B cell (primary cell): ENCODE data around the gene TM9SF4. TPM values are rescaled to one million over a fixed set of nuclear protein-coding genes. Genes with fewer than 3 reads are reported as not detected.
"Not testable (repeated sequence)": the region's sequence is repeated elsewhere in the genome, so short reads cannot be mapped to it uniquely, and the experiment has no call there.

Experiments
- ATAC-seq: fragments of 200-7000 bp; cut with Tn5 transposase; one replicate; pipeline ENCODE4 v1.10.0; 2021; ENCODE audit warnings: low read depth, mild to moderate bottlenecking, moderate number of reproducible peaks, moderate library complexity
- CTCF ChIA-PET: fragments of 350-600 bp; sonication (Branson Sonifier 250); formaldehyde crosslinking; loops from one replicate; lab custom pipeline; 2021; ENCODE audit warnings: antibody characterized with exemption, inconsistent platforms; lab: Charles Lee
- POLR2A ChIA-PET: fragments of 350-600 bp; sonication (Branson Sonifier 250); formaldehyde crosslinking; loops from one replicate; lab custom pipeline; 2021; ENCODE audit warnings: antibody characterized with exemption; lab: Charles Lee
- DNase-seq: peaks from one replicate; pipeline ENCODE4 v3.0.0; 2013
- H2AFZ ChIP-seq: 2 replicates; pipeline ENCODE4 v1.6.1; 2012; ENCODE audit warnings: mild to moderate bottlenecking, low read depth, low read length; ENCODE audit not compliant: insufficient read depth, poor library complexity, severe bottlenecking
- H3K27ac ChIP-seq, 2 donors: 1 replicate in 1 of 2; 2 replicates in 1 of 2; pipeline ENCODE4 v1.5.1; 2012 to 2013; ENCODE audit warnings: low read length in 2 of 2, mild to moderate bottlenecking in 2 of 2, moderate library complexity in 1 of 2
- H3K27me3 ChIP-seq, 4 experiments: fragments of 200-600 bp in 1 of 4; sonication (generic) in 1 of 4; replicated peaks in 1 of 4; 1 replicate in 2 of 4; 2 replicates in 2 of 4; pipeline versions ENCODE4 v1.6.1 to v1.7.0; 2013 to 2016; ENCODE audit warnings: low read length in 3 of 4, mild to moderate bottlenecking in 2 of 4, mixed read lengths in 1 of 4, moderate library complexity in 1 of 4; ENCODE audit not compliant: insufficient read depth in 4 of 4, control insufficient read depth in 3 of 4; ENCODE audit errors: control extremely low read depth in 1 of 4
- H3K36me3 ChIP-seq, 2 experiments: replicated peaks in 1 of 2; 1 replicate in 1 of 2; 2 replicates in 1 of 2; pipeline versions ENCODE4 v1.6.1 to v1.7.1; 2013; ENCODE audit warnings: low read length in 1 of 2; ENCODE audit not compliant: insufficient read depth in 2 of 2, control insufficient read depth in 1 of 2; ENCODE audit errors: control extremely low read depth in 1 of 2, extremely low read depth in 1 of 2
- H3K4me1 ChIP-seq, 2 donors: fragments of 200-600 bp in 1 of 2; sonication (generic) in 1 of 2; 1 replicate in 1 of 2; 2 replicates in 1 of 2; pipeline versions ENCODE4 v1.5.1 to v1.6.1; 2013 to 2017; ENCODE audit warnings: low read length in 2 of 2; ENCODE audit not compliant: control insufficient read depth in 2 of 2, insufficient read depth in 2 of 2
- H3K4me2 ChIP-seq: replicated peaks from 2 replicates; pipeline ENCODE3; 2012; ENCODE audit warnings: mild to moderate bottlenecking, low read depth, low read length; ENCODE audit not compliant: poor library complexity, severe bottlenecking
- H3K4me3 ChIP-seq, 5 experiments: fragments of 200-600 bp in 1 of 5; sonication (generic) in 1 of 5; 1 replicate in 3 of 5; 2 replicates in 2 of 5; pipeline versions ENCODE4 v1.5.1 to v1.7.0; 2011 to 2016; ENCODE audit warnings: low read length in 4 of 5, mild to moderate bottlenecking in 4 of 5, low read depth in 2 of 5, control low read depth in 1 of 5, moderate library complexity in 1 of 5; ENCODE audit not compliant: insufficient read depth in 1 of 5; ENCODE audit errors: control extremely low read depth in 1 of 5, extremely low read depth in 1 of 5
- H3K79me2 ChIP-seq: fragments of 200-600 bp; sonication (generic); one replicate; pipeline ENCODE4 v1.6.0; 2016; ENCODE audit warnings: low read length; ENCODE audit not compliant: control insufficient read depth, insufficient read depth
- H3K9ac ChIP-seq: fragments of 200-600 bp; sonication (generic); 2 replicates; pipeline ENCODE4 v1.6.1; 2017; ENCODE audit warnings: mild to moderate bottlenecking, low read length, moderate library complexity
- H3K9me3 ChIP-seq, 3 donors: one replicate each; pipeline versions ENCODE4 v1.6.1 to v1.7.1; 2013; ENCODE audit warnings: low read length in 2 of 3; ENCODE audit not compliant: control insufficient read depth in 2 of 3, insufficient read depth in 1 of 3; ENCODE audit errors: control extremely low read depth in 1 of 3
- H4K20me1 ChIP-seq: 2 replicates; pipeline ENCODE4 v1.6.0; 2012; ENCODE audit warnings: mild to moderate bottlenecking, low read length; ENCODE audit not compliant: insufficient read depth, control insufficient read depth, poor library complexity, severe bottlenecking
- H3K27ac Mint-ChIP-seq: one replicate; pipeline ENCODE4 v1.8.0; 2021; ENCODE audit warnings: mixed read lengths
- H3K27me3 Mint-ChIP-seq: one replicate; pipeline ENCODE4 v1.8.0; 2021; ENCODE audit warnings: mixed read lengths
- H3K4me1 Mint-ChIP-seq: one replicate; pipeline ENCODE4 v1.8.0; 2021; ENCODE audit warnings: mixed read lengths
- H3K4me3 Mint-ChIP-seq: one replicate; pipeline ENCODE4 v1.8.0; 2021; ENCODE audit warnings: mixed read lengths
- H3K9me3 Mint-ChIP-seq: one replicate; pipeline ENCODE4 v1.8.0; 2022; ENCODE audit warnings: mixed read lengths; ENCODE audit not compliant: insufficient read depth
- CTCF ChIP-seq: fragments of 200-600 bp; IDR thresholded peaks from one replicate; pipeline ENCODE4 v1.8.0; 2022; ENCODE audit warnings: antibody characterized with exemption, mild to moderate bottlenecking
- EZH2 ChIP-seq: IDR thresholded peaks from 2 replicates; pipeline ENCODE4 v1.6.1; 2012; ENCODE audit warnings: borderline replicate concordance, low read depth, mild to moderate bottlenecking, moderate library complexity, low read length; ENCODE audit not compliant: insufficient read depth, poor library complexity, severe bottlenecking
- WGBS: methylation state at CpG from one replicate; pipeline ENCODE4 v1.1.5; 2013; ENCODE audit warnings: missing lambda C conversion rate; ENCODE audit not compliant: insufficient coverage; 5-methylcytosine and 5-hydroxymethylcytosine counted together
- intact Hi-C: fragments of 100-400 bp; cut with micrococcal nuclease; formaldehyde crosslinking; loops from one replicate; pipeline ENCODE4 v1.10.0; 2022
- polyA plus RNA-seq: library from polyadenylated mRNA; depleted of rRNA; stranded (reverse); fragments of >200 nt; gene quantifications from 2 replicates; pipeline ENCODE4 v1.2.3, GENCODE V29; 2012
- total RNA-seq, 2 donors: library from RNA; stranded (reverse); fragments of 120-200 nt in 1 of 2; gene quantifications; 1 replicate in 1 of 2; 2 replicates in 1 of 2; pipeline versions ENCODE4 v1.2.3 to v1.2.4, GENCODE V29; 2013 to 2022

TM9SF4 gene
- total and polyA plus RNA-seq, 2 donors (not counting 1 experiment from before 2014, with no cell fraction given) = 23.5 to 53.8 TPM

- TF ChIP-seq CTCF (no peak), EZH2 (no peak)
- Mint-ChIP-seq H3K4me3 (no peak overlapping the region), H3K9me3 (no peaks in the 10 kb centered on the region), H3K4me1 (no peaks in the 10 kb centered on the region), H3K27me3 (no peaks in the 10 kb centered on the region), H3K27ac (no peak overlapping the region)
- Histone ChIP-seq H3K4me3 (no peak overlapping the region), H3K27ac (no peak overlapping the region), H4K20me1 (no peaks in the 10 kb centered on the region), H3K36me3 (peaks cover 0 to 23% of the 10 kb centered on the region in 2 experiments), H3K4me2 (no peak overlapping the region), H3K79me2 (no peaks in the 10 kb centered on the region), H2AFZ (no peak overlapping the region), H3K9ac (no peak overlapping the region), H3K27me3 (no peaks in the 10 kb centered on the region), H3K4me1 (no peaks in the 10 kb centered on the region), H3K9me3 (no peaks in the 10 kb centered on the region)
- DNase-seq (no peak), ATAC-seq (no peak)
- POLR2A ChIA-PET = interaction anchor here (0.6 kb wide), 1 partner anchor 461 kb away, joined by 5 read pairs; no protein-coding TSS in a partner anchor
- intact Hi-C loops = no loop called here
- WGBS = 100% methylated on average over 1 of the region's 4 CpGs
- CTCF ChIA-PET = no interaction called here
Measured at GRCh38 chr20:32167552-32167951, 58.0 kb downstream of the TM9SF4 start.

DNA sequence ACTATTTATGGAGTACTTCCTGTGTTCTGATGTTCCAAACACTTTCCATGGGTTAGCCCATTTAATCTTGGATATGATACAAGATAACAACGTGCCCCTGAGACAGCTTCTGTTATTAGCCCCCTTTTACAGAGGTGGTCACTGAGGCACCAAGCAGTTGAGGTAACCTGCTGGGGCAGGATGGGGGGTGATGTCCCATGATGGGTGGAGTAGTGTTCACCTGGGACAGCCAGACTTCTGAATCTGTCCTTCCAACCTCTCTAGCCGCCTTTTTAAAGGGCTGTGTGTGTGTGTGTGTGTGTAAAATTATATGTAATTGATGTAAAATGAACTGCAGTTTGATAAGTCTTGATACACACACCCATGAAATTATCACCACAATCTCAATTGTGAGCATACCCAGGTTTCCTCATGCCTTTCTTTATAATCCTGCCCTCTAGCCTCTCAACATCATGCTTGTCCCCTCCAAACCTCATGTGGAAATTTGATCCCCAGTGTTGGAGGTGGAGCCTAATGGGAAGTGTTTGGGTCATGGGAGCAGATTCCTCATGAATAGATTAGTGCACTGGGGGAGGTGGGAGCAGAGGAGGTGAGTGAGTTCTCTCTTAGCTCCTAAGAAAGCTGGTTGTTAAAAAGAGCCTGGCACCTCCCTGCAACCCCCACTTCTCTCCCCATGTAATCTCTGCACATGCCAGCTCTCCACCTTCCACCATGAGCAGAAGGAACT, 58.8 kb downstream of the TM9SF4 start:
- no peak overlapping the region for H3K4me3 ChIP-seq
- intact Hi-C loops = no loop called here
- Mint-ChIP-seq H3K9me3 (no peaks in the 10 kb centered on the region), H3K27me3 (no peaks in the 10 kb centered on the region), H3K4me1 (no peaks in the 10 kb centered on the region), H3K4me3 (no peak overlapping the region), H3K27ac (no peak overlapping the region)
- no peak overlapping the region for H2AFZ ChIP-seq
- ChIA-PET POLR2A (interaction anchor here (0.6 kb wide), 1 partner anchor 460 kb away, joined by 5 read pairs; no protein-coding TSS in a partner anchor), CTCF (no interaction called here)
- H4K20me1 ChIP-seq = no peaks in the 10 kb centered on the region
- H3K4me1 ChIP-seq = no peaks in the 10 kb centered on the region
- DNase-seq (no peak), ATAC-seq (no peak)
- no peak overlapping the region for H3K27ac ChIP-seq
- peaks cover 0 to 19% of the 10 kb centered on the region in 2 experiments for H3K36me3 ChIP-seq
- H3K27me3 ChIP-seq = no peaks in the 10 kb centered on the region
- no peaks in the 10 kb centered on the region for H3K79me2 ChIP-seq
- TF ChIP-seq EZH2 (no peak), CTCF (no peak)
- H3K4me2 ChIP-seq = no peak overlapping the region
- H3K9me3 ChIP-seq = no peaks in the 10 kb centered on the region
- no peak overlapping the region for H3K9ac ChIP-seq
- 80% methylated on average over 1 of the region's 2 CpGs for WGBS

DNA sequence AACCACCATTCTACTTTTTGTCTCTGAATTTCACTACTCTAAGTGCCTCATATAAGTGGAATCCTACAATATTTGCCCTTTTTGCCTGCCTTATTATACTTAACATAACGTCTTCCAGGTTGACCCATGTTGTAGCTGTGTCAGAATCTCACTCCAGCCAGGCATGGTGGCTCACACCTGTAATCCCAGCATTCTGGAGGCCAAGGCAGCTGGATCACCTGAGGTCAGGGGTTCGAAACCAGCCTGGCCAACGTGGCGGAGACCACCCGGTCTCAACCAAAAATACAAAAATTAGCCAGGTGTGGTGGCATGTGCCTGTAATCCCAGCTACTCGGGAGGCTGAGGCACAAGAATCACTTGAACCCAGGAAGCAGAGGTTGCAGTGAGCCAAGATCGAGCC, 68.2 kb downstream of the TM9SF4 start:
- H3K4me3 Mint-ChIP-seq, H3K27me3 ChIP-seq, H3K9ac ChIP-seq, CTCF ChIA-PET, H3K4me1 Mint-ChIP-seq, H3K79me2 ChIP-seq, H3K36me3 ChIP-seq, intact Hi-C loops, H3K9me3 ChIP-seq, ATAC-seq, H3K27ac Mint-ChIP-seq, DNase-seq, POLR2A ChIA-PET, H3K27ac ChIP-seq, H3K9me3 Mint-ChIP-seq, H3K4me2 ChIP-seq, H2AFZ ChIP-seq, H3K27me3 Mint-ChIP-seq, H3K4me1 ChIP-seq, H4K20me1 ChIP-seq, H3K4me3 ChIP-seq: not testable (repeated sequence)
- 93% methylated on average over 5 of the region's 7 CpGs for WGBS
